ENCODE measurements around the gene FOXD2. TPM values are rescaled to one million over a fixed set of nuclear protein-coding genes. Genes with fewer than 3 reads are reported as not detected.

FOXD2 gene
- total and polyA plus RNA-seq, 2 experiments from 2014 or later, result 0.02 TPM; not detected in 1

GRCh38 chr1:47433477-47434050 lies 4.3 kb upstream of the FOXD2 start:
- no peak for DNase-seq (ENCODE audit: low read depth in 1 of 2, low spot score in 1 of 2)

GRCh38 chr1:47434051-47434842 lies 3.6 kb upstream of the FOXD2 start:
- DNase-seq (ENCODE audit: low read depth in 1 of 2, low spot score in 1 of 2), result peak in 1 of 2 donors; percentile 77
- TF ChIP-seq, protein P1, sequence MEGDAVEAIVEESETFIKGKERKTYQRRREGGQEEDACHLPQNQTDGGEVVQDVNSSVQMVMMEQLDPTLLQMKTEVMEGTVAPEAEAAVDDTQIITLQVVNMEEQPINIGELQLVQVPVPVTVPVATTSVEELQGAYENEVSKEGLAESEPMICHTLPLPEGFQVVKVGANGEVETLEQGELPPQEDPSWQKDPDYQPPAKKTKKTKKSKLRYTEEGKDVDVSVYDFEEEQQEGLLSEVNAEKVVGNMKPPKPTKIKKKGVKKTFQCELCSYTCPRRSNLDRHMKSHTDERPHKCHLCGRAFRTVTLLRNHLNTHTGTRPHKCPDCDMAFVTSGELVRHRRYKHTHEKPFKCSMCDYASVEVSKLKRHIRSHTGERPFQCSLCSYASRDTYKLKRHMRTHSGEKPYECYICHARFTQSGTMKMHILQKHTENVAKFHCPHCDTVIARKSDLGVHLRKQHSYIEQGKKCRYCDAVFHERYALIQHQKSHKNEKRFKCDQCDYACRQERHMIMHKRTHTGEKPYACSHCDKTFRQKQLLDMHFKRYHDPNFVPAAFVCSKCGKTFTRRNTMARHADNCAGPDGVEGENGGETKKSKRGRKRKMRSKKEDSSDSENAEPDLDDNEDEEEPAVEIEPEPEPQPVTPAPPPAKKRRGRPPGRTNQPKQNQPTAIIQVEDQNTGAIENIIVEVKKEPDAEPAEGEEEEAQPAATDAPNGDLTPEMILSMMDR (IDR thresholded peaks at IDR 0.05; ENCODE audit: low read depth, low read length), result no peak
- Histone ChIP-seq H3K27ac (no peak overlapping the region), H3K9me3 (ENCODE audit: low read depth) (no peaks in the 10 kb centered on the region), H3K4me3 (peak overlapping the region; percentile 7), H3K36me3 (no peaks in the 10 kb centered on the region), H3K27me3 (peaks cover 94% of the 10 kb centered on the region), H3K4me1 (ENCODE audit: low read depth) (peaks cover 4% of the 10 kb centered on the region)

More at GRCh38 chr1:47433477-47434050, 4.3 kb upstream of the FOXD2 start:
- Histone ChIP-seq H3K36me3 (no peaks in the 10 kb centered on the region), H3K4me3 (no peak overlapping the region), H3K27me3 (peaks cover 94% of the 10 kb centered on the region), H3K4me1 (ENCODE audit: low read depth) (peaks cover 4% of the 10 kb centered on the region), H3K9me3 (ENCODE audit: low read depth) (no peaks in the 10 kb centered on the region), H3K27ac (no peak overlapping the region)
- TF ChIP-seq, protein P1 (IDR thresholded peaks at IDR 0.05; ENCODE audit: low read depth, low read length), result no peak

DNA sequence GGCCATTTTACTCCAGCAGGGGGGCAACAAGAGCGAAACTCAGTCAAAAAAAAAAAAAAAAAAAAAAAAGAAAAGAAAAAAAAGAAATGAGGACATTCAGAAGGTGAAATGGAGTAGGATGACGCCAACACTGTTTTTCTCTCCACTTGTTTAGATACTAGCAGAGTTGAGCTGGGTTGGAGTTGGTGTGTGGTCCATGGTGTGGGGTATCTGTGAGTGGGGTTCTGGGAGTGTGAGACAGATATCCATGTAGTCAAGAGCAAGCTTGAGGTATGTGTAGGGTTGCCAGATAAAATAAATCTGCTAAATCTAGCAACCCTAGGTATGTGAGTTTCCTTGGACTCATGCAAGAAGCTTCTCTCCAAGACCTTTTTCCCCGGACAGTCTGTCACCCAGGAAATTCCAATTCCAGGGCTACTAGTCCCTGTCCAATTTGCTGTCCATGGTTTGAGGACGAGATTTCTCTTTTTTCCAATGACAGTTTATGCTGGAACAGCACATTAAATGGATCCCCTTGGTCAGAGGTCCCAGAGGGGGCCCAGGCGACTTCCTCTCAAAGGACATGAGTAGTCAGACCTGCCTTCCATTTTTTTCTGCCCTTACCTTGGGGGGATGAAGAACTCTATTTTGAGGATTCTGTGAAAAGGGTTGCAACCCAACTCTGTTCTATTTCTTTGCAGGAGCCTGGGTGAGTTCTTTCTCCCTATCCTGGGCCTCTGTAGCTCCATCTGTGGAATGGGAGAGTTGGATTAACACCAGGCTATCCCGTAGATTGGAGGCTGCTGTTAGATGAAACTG lies 2.1 kb upstream of the FOXD2 start:
- no peak overlapping the region for H3K27ac ChIP-seq
- H3K36me3 ChIP-seq, result no peaks in the 10 kb centered on the region
- DNase-seq (ENCODE audit: low read depth in 1 of 2, low spot score in 1 of 2), result no peak
- H3K27me3 ChIP-seq, result peaks cover 99% of the 10 kb centered on the region
- H3K4me1 ChIP-seq (ENCODE audit: low read depth), result peaks cover 4% of the 10 kb centered on the region
- no peaks in the 10 kb centered on the region for H3K9me3 ChIP-seq (ENCODE audit: low read depth)
- H3K4me3 ChIP-seq, result no peak overlapping the region
- TF ChIP-seq, protein P1 (IDR thresholded peaks at IDR 0.05; ENCODE audit: low read depth, low read length), result no peak

- Histone ChIP-seq H3K9me3 (ENCODE audit: low read depth) (no peaks in the 10 kb centered on the region), H3K27me3 (peaks cover 99% of the 10 kb centered on the region), H3K4me3 (peak overlapping the region; percentile 63), H3K27ac (no peak overlapping the region), H3K4me1 (ENCODE audit: low read depth) (peaks cover 4% of the 10 kb centered on the region), H3K36me3 (no peaks in the 10 kb centered on the region)
- TF ChIP-seq, protein P1 (IDR thresholded peaks at IDR 0.05; ENCODE audit: low read depth, low read length), result peak; percentile 100
- DNase-seq (ENCODE audit: low read depth in 1 of 2, low spot score in 1 of 2), result peak; percentile 73 to 80
Observed at GRCh38 chr1:47436304-47436978, 1.4 kb upstream of the FOXD2 start.

DNA sequence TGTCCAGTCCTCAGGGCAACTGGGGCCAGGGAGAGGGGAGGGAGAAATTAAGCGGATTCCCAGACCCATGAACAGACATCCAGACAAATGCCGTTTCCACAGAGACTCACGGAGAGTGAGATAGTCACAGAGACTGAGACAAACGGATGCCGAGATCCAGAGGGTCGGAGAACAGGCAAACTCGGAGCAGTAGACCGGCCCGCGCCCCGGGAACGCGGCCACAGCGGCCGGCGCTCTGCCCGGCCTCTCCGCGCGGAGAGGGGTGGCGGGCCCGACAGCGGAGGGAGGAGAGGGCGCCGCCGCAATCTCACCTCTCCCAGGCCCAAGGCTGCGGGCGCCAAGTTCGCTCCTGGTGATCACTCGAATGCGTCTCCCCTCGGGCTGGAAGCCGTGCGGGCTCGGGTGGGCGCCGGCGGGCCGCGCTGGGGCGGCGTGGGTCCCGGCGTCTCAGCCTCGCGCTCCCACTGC lies 831 bp upstream of the FOXD2 start:
- TF ChIP-seq, protein P1 (IDR thresholded peaks at IDR 0.05; ENCODE audit: low read depth, low read length), result no peak
- peak; percentile 40 to 41 for DNase-seq (ENCODE audit: low read depth in 1 of 2, low spot score in 1 of 2)
- peak overlapping the region; percentile 63 for H3K4me3 ChIP-seq
- H3K4me1 ChIP-seq (ENCODE audit: low read depth), result peaks cover 4% of the 10 kb centered on the region
- H3K27me3 ChIP-seq, result peaks cover 99% of the 10 kb centered on the region
- H3K36me3 ChIP-seq, result no peaks in the 10 kb centered on the region
- H3K9me3 ChIP-seq (ENCODE audit: low read depth), result no peaks in the 10 kb centered on the region
- no peak overlapping the region for H3K27ac ChIP-seq
